HG02678 (cell line): Measurements from ENCODE around the gene HMCN1.

Experiments
- ATAC-seq: cut with Tn5 transposase; IDR thresholded peaks from one replicate; pipeline ENCODE4 v1.9.1; 2021; ENCODE audit warnings: mild to moderate bottlenecking, moderate library complexity; ENCODE audit not compliant: unreplicated experiment

The HMCN1 gene

DNA sequence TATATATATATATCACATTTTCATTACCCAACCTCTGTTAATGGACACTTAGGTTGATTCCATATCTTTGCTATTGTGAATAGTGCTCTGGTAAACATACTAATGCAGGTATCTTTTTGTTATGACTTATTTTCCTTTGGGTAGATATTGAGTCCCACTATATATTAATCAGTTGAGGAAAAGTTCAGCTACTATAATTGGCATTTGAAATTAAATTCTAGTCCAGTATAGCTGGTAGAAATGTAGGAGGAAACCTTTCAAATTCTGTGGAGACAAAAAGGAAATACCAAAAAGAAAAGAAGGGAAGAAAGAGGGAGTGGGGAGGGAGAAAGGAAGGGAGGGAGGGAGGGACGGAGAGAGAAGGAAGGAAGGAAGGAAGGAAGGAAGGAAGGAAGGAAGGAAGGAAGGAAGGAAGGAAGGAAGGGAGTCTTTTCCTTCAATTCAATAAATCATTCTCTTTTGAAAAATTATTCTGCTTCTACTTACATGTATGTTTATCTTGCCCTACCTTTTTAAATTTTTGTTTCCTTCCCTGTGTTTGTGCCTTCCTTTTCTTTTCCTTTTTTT, 329.0 kb downstream of the HMCN1 start:
- ATAC-seq = no peak

DNA sequence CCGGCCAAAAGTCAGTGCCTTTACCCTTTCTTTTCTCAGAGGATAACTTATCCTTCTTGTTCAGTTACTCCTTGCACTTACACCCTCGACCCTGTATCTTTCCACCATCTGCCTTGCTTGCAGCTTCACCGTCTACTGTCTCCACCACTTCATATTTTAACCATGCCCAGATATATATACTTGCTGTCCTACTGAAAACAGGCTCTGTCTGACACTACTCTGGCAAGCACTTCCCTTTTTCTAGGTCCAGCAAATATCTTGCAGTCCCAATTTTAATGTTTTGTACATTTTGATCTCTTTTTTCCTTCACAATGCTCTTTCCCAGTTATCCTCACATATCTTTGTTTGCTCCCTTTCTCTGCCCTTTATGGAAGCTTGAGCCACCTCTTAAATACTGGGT, 332.2 kb downstream of the HMCN1 start:
- ATAC-seq = no peak

DNA sequence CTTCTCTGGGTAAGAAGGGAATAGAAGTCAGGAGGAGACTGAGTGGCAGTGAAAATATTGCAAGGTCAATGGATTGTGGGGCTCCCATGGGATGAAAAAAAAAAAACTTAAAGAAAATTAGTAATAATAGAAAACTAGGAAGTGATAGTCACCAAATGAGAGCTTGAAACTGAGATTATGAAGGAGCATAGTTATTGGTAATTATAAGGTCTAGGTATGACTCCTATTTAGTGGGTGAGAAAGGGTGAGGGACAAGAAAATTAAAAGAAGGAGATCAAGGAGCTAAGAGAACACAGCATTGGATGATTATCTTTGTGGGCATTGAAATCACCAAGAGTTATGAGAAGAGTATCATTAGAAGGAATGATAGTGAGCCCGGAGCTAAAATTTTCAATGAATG, 339.5 kb downstream of the HMCN1 start:
- ATAC-seq = no peak

DNA sequence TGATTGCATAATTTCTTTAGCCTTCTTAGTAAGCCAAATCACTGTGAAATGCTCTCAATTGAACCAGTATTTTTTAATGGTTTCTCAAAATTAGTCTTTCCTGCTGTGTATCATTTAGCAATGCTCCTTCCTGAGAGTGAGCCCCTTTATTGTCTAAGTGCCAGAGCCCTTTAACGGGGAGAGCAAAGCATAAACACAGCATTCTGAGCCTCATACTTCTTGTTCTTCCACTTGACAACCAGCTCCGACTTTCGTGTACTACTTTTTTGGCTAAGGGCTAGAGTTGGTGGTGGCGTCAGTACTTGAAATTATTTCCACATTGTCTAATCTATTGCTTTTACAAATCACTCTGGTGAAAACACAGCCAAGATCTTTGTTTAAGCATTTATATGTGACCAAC, 341.8 kb downstream of the HMCN1 start:
- no peak for ATAC-seq

GRCh38 chr1:186078245-186078644, 344.1 kb downstream of the HMCN1 start:
- peak; percentile 92 for ATAC-seq

DNA sequence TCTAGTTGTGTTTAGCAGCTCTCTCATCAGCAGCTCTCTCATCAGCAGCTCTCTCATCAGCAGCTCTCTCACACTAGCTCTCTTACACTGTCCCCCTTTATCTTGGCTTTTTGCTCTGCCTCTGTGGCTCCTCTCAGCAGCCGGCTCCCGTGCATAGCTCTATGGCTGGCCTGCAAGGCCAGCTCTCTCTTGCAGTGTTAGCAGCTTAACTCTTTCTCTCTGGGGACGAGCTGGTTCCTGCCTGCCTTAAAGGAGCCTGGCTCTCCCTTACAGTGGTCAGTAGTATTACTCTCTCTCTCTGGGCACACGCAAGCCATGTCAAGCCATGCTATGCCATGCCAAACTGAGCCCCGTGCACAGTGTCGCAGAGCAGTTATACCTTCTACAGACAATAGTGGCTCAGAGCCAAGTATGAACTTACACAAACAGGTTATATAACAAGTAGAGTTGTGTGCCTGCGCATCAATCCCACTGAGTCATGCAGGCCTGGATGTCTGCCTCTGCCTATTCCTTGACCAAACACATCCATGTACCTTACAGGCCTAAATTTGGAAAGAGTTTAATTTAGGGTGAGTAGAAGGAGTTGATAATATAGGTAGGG, 345.0 kb downstream of the HMCN1 start:
- no peak for ATAC-seq

GRCh38 chr1:186082235-186082937, 348.2 kb downstream of the HMCN1 start:
- peak; percentile 76 for ATAC-seq

GRCh38 chr1:186086583-186086982, 352.4 kb downstream of the HMCN1 start:
- ATAC-seq = no peak

- no peak for ATAC-seq
Observed at GRCh38 chr1:186089940-186090339, 355.7 kb downstream of the HMCN1 start.

GRCh38 chr1:186091222-186091720, 357.1 kb downstream of the HMCN1 start:
- no peak for ATAC-seq

- no peak for ATAC-seq
Observed at GRCh38 chr1:186093437-186093836, 359.2 kb downstream of the HMCN1 start.

- no peak for ATAC-seq
Observed at GRCh38 chr1:186094172-186094571, 360.0 kb downstream of the HMCN1 start.

DNA sequence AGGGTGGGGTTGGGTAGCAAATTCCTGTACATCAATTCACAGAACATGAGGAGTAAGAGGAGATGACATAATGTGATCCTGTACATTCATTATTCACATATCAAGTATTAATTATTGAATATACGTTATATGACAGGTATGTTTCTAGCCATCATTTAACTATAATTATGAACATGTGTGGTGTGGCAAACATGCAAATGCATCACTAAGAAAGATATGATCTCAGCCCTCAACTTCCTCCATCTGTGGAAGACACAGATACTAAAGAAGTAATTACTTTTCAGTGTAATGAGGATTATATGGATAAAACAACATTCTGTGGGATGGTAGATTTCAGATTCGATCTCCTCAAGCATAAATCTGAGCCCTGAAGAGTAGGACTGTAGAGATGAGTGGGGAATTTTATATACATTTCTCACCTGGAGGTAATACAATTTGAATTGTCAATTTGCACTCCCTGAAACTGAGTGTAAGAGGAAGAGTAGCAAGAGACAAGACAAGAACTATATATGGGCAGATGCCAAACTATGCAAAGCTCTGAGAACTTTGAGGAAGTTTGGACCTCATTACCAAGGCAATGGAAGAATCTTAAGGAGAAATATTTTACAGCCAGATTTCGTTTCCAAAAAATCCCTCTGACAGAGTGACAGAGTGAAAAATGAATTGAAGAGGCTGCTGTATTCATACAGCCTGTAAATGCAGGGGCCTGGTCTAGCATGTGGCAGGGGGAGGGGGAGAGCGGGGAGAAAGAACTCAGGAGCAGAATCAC, 365.3 kb downstream of the HMCN1 start:
- no peak for ATAC-seq

GRCh38 chr1:186102107-186102506, 367.9 kb downstream of the HMCN1 start:
- no peak for ATAC-seq

GRCh38 chr1:186102547-186103148, 368.5 kb downstream of the HMCN1 start:
- no peak for ATAC-seq

- no peak for ATAC-seq
Observed at GRCh38 chr1:186104459-186104858, 370.3 kb downstream of the HMCN1 start.

DNA sequence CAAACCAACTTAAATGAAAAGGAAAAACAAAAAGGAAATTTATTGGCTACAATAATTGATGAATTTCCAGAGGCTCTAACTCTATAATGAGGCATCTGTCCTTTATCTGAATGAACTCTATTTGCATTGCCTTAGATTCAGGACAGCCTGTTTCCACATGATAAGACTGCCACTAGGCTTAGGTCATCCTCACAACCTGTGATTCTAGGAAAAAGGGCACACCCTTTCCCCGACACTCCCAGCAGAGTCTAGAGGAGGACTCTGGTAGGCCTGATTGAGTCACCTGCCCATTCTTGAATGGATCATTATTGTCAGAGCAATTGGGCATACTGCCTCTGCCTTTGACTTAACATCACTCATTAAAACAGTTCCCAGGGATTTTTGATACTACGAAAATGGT, 378.1 kb downstream of the HMCN1 start:
- no peak for ATAC-seq

- no peak for ATAC-seq
Observed at GRCh38 chr1:186113461-186113860, 379.3 kb downstream of the HMCN1 start.

GRCh38 chr1:186118724-186119123, 384.5 kb downstream of the HMCN1 start:
- ATAC-seq = no peak

GRCh38 chr1:186122837-186123236, 388.6 kb downstream of the HMCN1 start:
- ATAC-seq = no peak

- no peak for ATAC-seq
Observed at GRCh38 chr1:186125035-186125434, 390.8 kb downstream of the HMCN1 start.
